ENCODE results near the gene FSTL5.

FSTL5 gene

GRCh38 chr4:161948026-161948770 is 215.6 kb downstream of the FSTL5 start:
- no peak overlapping the region for H3K4me3 ChIP-seq (ENCODE audit: low read depth, low read length)

- H3K4me3 ChIP-seq (ENCODE audit: low read depth, low read length) = no peak overlapping the region
These were observed 226.2 kb downstream of the FSTL5 start for GRCh38 chr4:161937596-161937995.

GRCh38 chr4:161936625-161937550 is 226.9 kb downstream of the FSTL5 start:
- no peak overlapping the region for H3K4me3 ChIP-seq (ENCODE audit: low read depth, low read length)

- no peak overlapping the region for H3K4me3 ChIP-seq (ENCODE audit: low read depth, low read length)
These were observed 232.7 kb downstream of the FSTL5 start for GRCh38 chr4:161931089-161931488.

GRCh38 chr4:161929956-161930355 is 233.8 kb downstream of the FSTL5 start:
- H3K4me3 ChIP-seq (ENCODE audit: low read depth, low read length) = no peak overlapping the region

- H3K4me3 ChIP-seq (ENCODE audit: low read depth, low read length) = no peak overlapping the region
These were observed 237.6 kb downstream of the FSTL5 start for GRCh38 chr4:161926033-161926828.

GRCh38 chr4:161920304-161921052 is 243.3 kb downstream of the FSTL5 start:
- H3K4me3 ChIP-seq (ENCODE audit: low read depth, low read length) = no peak overlapping the region

GRCh38 chr4:161919442-161920220 is 244.2 kb downstream of the FSTL5 start:
- no peak overlapping the region for H3K4me3 ChIP-seq (ENCODE audit: low read depth, low read length)

GRCh38 chr4:161916035-161916434 is 247.8 kb downstream of the FSTL5 start:
- H3K4me3 ChIP-seq (ENCODE audit: low read depth, low read length) = no peak overlapping the region

GRCh38 chr4:161907590-161907955 is 256.2 kb downstream of the FSTL5 start:
- no peak overlapping the region for H3K4me3 ChIP-seq (ENCODE audit: low read depth, low read length)

- H3K4me3 ChIP-seq (ENCODE audit: low read depth, low read length) = no peak overlapping the region
These were observed 256.8 kb downstream of the FSTL5 start for GRCh38 chr4:161906836-161907589.

GRCh38 chr4:161900110-161900509 is 263.7 kb downstream of the FSTL5 start:
- no peak overlapping the region for H3K4me3 ChIP-seq (ENCODE audit: low read depth, low read length)

GRCh38 chr4:161894493-161895167 is 269.2 kb downstream of the FSTL5 start:
- no peak overlapping the region for H3K4me3 ChIP-seq (ENCODE audit: low read depth, low read length)

- H3K4me3 ChIP-seq (ENCODE audit: low read depth, low read length) = no peak overlapping the region
These were observed 269.8 kb downstream of the FSTL5 start for GRCh38 chr4:161894014-161894413.

- H3K4me3 ChIP-seq (ENCODE audit: low read depth, low read length) = no peak overlapping the region
These were observed 270.2 kb downstream of the FSTL5 start for GRCh38 chr4:161893566-161893965.

- no peak overlapping the region for H3K4me3 ChIP-seq (ENCODE audit: low read depth, low read length)
These were observed 270.8 kb downstream of the FSTL5 start for GRCh38 chr4:161892951-161893350.

- no peak overlapping the region for H3K4me3 ChIP-seq (ENCODE audit: low read depth, low read length)
These were observed 280.6 kb downstream of the FSTL5 start for GRCh38 chr4:161883157-161883556.

GRCh38 chr4:161881370-161881769 is 282.4 kb downstream of the FSTL5 start:
- no peak overlapping the region for H3K4me3 ChIP-seq (ENCODE audit: low read depth, low read length)
